Type B pancreatic cell (in vitro differentiated cells): ENCODE results near the gene CCDC28A. TPM values are rescaled to one million over a fixed set of nuclear protein-coding genes. Genes with fewer than 3 reads are reported as not detected.

ENCODE experiments used
- DNase-seq: peaks from one replicate; pipeline ENCODE4 v3.0.0; 2021; ENCODE audit warnings: mixed read lengths; ENCODE audit not compliant: unreplicated experiment; ENCODE audit errors: extremely low spot score
- H3K27ac Mint-ChIP-seq: 2 replicates; pipeline ENCODE4 v1.8.0; 2021; ENCODE audit warnings: mild to moderate bottlenecking, mixed read lengths
- H3K27me3 Mint-ChIP-seq: 2 replicates; pipeline ENCODE4 v1.8.0; 2021; ENCODE audit warnings: mixed read lengths
- H3K36me3 Mint-ChIP-seq: 2 replicates; pipeline ENCODE4 v1.8.0; 2021; ENCODE audit warnings: mixed read lengths
- H3K4me1 Mint-ChIP-seq: one replicate; pipeline ENCODE4 v1.8.0; 2021; ENCODE audit warnings: mixed read lengths; ENCODE audit not compliant: unreplicated experiment
- H3K4me3 Mint-ChIP-seq: 2 replicates; pipeline ENCODE4 v1.8.0; 2021; ENCODE audit warnings: mild to moderate bottlenecking, mixed read lengths
- H3K9me3 Mint-ChIP-seq: 2 replicates; pipeline ENCODE4 v1.8.0; 2021; ENCODE audit warnings: mixed read lengths
- CTCF ChIP-seq: fragments of 200-600 bp; sonication (generic); conservative IDR thresholded peaks from 2 replicates; pipeline ENCODE4 v1.5.0; 2021; ENCODE audit warnings: antibody characterized with exemption, mild to moderate bottlenecking
- total RNA-seq: library from RNA; stranded (reverse); gene quantifications from 2 replicates; pipeline ENCODE4 v1.2.1, GENCODE V29; 2021; ENCODE audit warnings: low replicate concordance

CCDC28A gene
- total RNA-seq, 1 donor from 2014 or later: 12.0 TPM

- H3K4me1 Mint-ChIP-seq: no peaks in the 10 kb centered on the region
- H3K27ac Mint-ChIP-seq: no peak overlapping the region
- H3K4me3 Mint-ChIP-seq: no peak overlapping the region
- TF ChIP-seq CTCF: no peak
- H3K36me3 Mint-ChIP-seq: no peaks in the 10 kb centered on the region
- DNase-seq: no peak
- H3K27me3 Mint-ChIP-seq: no peaks in the 10 kb centered on the region
- H3K9me3 Mint-ChIP-seq: no peaks in the 10 kb centered on the region
These were observed 30.3 kb downstream of the CCDC28A start for GRCh38 chr6:138803861-138804260.

- no peaks in the 10 kb centered on the region for H3K27me3 Mint-ChIP-seq
- no peak for DNase-seq
- H3K4me3 Mint-ChIP-seq: no peak overlapping the region
- no peaks in the 10 kb centered on the region for H3K36me3 Mint-ChIP-seq
- H3K4me1 Mint-ChIP-seq: no peaks in the 10 kb centered on the region
- H3K9me3 Mint-ChIP-seq: no peaks in the 10 kb centered on the region
- H3K27ac Mint-ChIP-seq: no peak overlapping the region
- no peak for TF ChIP-seq CTCF
These were observed 31.6 kb downstream of the CCDC28A start for GRCh38 chr6:138805016-138805765.

- Mint-ChIP-seq H3K27ac (no peak overlapping the region), H3K36me3 (no peaks in the 10 kb centered on the region), H3K4me1 (no peaks in the 10 kb centered on the region), H3K4me3 (no peak overlapping the region), H3K27me3 (no peaks in the 10 kb centered on the region), H3K9me3 (no peaks in the 10 kb centered on the region)
- TF ChIP-seq CTCF: no peak
- no peak for DNase-seq
These were observed 33.3 kb downstream of the CCDC28A start for GRCh38 chr6:138806889-138807288.

GRCh38 chr6:138809677-138810076 is 36.1 kb downstream of the CCDC28A start:
- TF ChIP-seq CTCF: no peak
- no peak for DNase-seq
- no peaks in the 10 kb centered on the region for H3K9me3 Mint-ChIP-seq
- no peak overlapping the region for H3K27ac Mint-ChIP-seq
- no peaks in the 10 kb centered on the region for H3K36me3 Mint-ChIP-seq
- H3K27me3 Mint-ChIP-seq: no peaks in the 10 kb centered on the region
- H3K4me3 Mint-ChIP-seq: no peak overlapping the region
- peaks cover 13% of the 10 kb centered on the region for H3K4me1 Mint-ChIP-seq

- Mint-ChIP-seq H3K9me3 (peaks cover 5% of the 10 kb centered on the region), H3K36me3 (no peaks in the 10 kb centered on the region), H3K4me3 (no peak overlapping the region), H3K27ac (no peak overlapping the region), H3K27me3 (no peaks in the 10 kb centered on the region), H3K4me1 (peaks cover 23% of the 10 kb centered on the region)
- DNase-seq: no peak
- no peak for TF ChIP-seq CTCF
These were observed 38.3 kb downstream of the CCDC28A start for GRCh38 chr6:138811866-138812265.
